ENCODE data around the gene SMIM12. TPM values are rescaled to one million over a fixed set of nuclear protein-coding genes. Genes with fewer than 3 reads are reported as not detected.

SMIM12 gene, protein sequence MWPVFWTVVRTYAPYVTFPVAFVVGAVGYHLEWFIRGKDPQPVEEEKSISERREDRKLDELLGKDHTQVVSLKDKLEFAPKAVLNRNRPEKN
- total RNA-seq = 10 to 100 TPM; 23.3 to 25.3 (median 24.1) TPM

DNA sequence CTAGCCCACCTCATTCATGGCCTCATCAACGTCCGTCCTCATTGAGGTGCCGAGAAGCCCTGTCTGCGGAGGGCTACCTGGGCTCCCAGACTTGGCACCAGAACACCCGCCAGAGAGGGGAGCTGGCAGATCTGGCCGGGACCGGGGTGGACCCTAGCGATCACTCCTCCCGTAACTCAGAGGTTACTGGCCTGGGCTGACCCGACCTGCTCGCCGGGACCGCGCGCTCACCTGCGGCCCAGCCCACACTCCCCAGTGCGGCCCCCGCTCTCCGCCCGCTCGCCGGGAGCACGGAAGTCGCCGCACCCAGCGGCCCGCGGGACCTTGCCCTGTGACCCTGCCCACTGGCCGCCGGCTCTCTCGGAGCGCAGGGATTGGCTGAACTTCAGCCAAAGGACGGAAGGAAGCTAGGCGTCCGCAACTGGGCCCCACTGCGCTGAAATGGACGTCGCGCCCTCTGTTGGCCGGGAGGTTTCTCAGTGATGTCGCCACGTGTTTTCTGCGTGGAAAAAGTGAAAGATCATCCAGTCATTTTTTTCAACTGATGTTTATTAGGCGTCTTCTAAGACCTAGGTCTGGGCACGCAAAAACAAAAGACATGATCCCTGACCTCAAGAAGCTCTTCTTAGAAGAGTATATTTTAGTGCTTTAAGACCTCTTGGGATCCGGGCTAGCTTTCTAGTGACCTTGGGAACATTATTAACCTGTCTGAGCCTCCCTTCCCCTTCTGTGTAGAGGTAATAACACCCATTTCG, at the start of gene SMIM12:
TSS of gene SMIM12 (minus strand) at position 304 of the 755 bp plus-strand sequence. CDS start 3,772 bp downstream, outside the sequence.
- TF ChIP-seq, protein P1, sequence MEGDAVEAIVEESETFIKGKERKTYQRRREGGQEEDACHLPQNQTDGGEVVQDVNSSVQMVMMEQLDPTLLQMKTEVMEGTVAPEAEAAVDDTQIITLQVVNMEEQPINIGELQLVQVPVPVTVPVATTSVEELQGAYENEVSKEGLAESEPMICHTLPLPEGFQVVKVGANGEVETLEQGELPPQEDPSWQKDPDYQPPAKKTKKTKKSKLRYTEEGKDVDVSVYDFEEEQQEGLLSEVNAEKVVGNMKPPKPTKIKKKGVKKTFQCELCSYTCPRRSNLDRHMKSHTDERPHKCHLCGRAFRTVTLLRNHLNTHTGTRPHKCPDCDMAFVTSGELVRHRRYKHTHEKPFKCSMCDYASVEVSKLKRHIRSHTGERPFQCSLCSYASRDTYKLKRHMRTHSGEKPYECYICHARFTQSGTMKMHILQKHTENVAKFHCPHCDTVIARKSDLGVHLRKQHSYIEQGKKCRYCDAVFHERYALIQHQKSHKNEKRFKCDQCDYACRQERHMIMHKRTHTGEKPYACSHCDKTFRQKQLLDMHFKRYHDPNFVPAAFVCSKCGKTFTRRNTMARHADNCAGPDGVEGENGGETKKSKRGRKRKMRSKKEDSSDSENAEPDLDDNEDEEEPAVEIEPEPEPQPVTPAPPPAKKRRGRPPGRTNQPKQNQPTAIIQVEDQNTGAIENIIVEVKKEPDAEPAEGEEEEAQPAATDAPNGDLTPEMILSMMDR (IDR thresholded peaks at IDR 0.05; ENCODE audit: low read depth) = no peak

DNA sequence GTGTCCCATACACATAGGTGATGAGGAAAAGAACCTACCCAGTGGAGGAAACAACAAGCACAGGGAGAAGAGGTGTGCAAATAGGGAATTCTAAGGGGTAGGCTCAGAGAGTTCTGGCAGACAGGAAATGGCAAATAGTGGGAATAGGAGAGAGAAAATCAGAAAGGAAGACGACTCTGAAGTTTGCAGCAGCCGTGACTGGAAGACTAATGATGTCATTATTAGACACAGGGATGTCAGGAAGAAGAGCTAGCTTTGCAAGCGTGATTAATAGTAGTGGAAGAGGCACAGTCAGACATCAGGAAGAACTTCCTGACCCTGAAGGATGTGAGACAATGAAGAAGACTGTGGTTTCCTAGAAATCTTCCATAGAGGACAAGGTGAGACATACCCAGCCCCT, 48.8 kb upstream of the SMIM12 start:
- TF ChIP-seq, protein P1 (IDR thresholded peaks at IDR 0.05; ENCODE audit: low read depth) = no peak

DNA sequence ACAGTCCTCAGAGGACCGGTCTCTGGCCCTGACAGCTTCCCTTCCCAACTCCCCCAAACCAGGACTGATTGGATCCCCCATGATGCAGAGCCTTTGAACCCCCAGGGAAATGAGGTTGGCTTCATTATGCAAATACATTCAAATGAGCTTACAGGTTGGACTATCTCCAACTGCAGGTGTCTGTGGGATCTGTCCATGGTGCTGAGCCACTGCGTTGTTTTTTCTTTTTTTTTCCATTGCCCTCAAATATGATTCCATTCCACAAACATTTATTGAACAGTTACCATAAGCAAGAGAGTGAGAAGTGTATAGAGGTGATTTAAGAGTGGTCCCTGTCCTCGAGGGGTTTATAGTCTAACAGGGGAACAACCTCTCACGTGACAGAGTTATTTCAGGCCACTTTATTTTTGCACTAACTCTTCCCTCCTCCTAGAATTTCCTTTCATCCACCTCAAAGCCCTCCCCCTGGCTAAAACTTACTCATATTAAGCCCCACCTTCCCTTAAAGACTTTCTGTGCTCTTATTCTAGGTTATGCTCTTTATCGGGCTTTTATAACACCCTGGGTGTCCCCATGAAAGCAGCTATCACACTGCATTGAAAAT, 48.0 kb upstream of the SMIM12 start:
- TF ChIP-seq, protein P1 (IDR thresholded peaks at IDR 0.05; ENCODE audit: low read depth) = no peak

DNA sequence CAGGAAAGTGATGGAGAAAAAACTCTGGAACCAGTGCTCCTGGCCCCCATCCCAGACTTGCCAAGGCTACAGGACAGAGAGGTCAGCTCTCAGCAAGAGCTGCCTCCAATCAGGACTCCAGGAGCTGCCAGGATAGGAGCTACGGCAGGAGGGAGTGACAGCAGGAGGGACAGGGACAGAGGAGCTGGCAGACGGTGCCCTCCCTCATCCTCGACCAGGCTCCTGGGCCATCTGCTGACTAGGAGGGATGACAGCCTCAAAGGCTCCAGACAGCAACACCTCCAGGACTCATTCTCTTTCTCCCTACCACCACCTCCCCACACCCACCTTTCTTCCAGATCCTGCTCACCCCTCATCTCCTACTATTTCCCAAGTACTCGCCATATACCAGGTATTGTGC, 47.2 kb upstream of the SMIM12 start:
- TF ChIP-seq, protein P1 (IDR thresholded peaks at IDR 0.05; ENCODE audit: low read depth) = no peak

DNA sequence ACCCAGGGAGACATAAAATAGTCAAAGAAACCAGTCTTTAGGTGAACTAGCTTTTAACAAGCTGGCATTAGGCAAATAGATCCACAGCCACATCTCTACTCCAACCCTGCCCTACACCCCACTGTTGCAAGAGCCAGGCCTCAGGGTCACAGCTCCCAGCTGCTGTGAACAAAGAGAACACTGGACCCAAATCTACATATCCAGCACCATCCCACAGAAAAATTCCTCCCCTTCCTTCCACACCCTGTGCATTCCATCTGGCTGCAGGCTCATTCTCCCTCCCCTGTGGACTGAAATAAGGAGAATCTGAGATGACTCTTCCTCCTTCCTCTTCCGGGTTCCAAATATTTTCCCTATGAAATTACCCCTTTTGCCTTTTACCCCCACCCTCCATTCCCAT, 46.7 kb upstream of the SMIM12 start:
- TF ChIP-seq, protein P1 (IDR thresholded peaks at IDR 0.05; ENCODE audit: low read depth) = no peak

DNA sequence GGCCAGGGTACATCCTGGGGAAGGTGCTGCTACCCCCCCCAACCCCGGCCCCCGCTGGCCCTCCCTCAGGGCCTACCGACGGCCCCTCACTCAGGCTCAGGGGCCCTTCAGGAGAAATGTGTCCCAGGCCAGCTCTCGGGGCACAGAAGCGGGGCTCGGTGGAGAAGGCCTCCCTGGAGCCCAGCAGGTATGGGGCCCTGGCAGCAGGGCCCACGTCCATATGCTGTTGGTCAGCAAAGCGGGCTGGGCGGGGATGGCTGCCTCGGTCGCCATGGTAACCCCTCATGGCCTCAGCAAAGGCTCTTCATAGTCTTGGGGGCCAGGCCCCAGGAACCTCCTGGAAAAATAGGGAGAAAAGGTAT, 45.5 kb upstream of the SMIM12 start:
- TF ChIP-seq, protein P1 (IDR thresholded peaks at IDR 0.05; ENCODE audit: low read depth) = no peak

Measured in subcutaneous adipose tissue (tissue), 4 donors.